Ishikawa (cell line): Measurements from ENCODE around the gene ETFBKMT.

Experiments used
- CEBPB ChIP-seq: IDR thresholded peaks from 2 replicates; pipeline ENCODE4 v1.6.1; 2012
- CREB1 ChIP-seq: IDR thresholded peaks from 2 replicates; pipeline ENCODE4 v1.6.1; 2012; ENCODE audit warnings: low read depth
- EP300 ChIP-seq: IDR thresholded peaks from 2 replicates; pipeline ENCODE4 v1.6.1; 2012; ENCODE audit warnings: borderline replicate concordance
- NFIC ChIP-seq: IDR thresholded peaks from 2 replicates; pipeline ENCODE4 v1.6.1; 2012
- RAD21 ChIP-seq: IDR thresholded peaks from 2 replicates; pipeline ENCODE4 v1.6.1; 2012; ENCODE audit warnings: low read depth
- TAF1 ChIP-seq: IDR thresholded peaks from 2 replicates; pipeline ENCODE4 v1.6.1; 2012; ENCODE audit warnings: low read depth, mild to moderate bottlenecking
- TCF12 ChIP-seq: IDR thresholded peaks from 2 replicates; pipeline ENCODE4 v1.6.1; 2012; ENCODE audit warnings: low read depth
- TEAD4 ChIP-seq: IDR thresholded peaks from 2 replicates; pipeline ENCODE4 v1.6.1; 2012
- USF1 ChIP-seq: IDR thresholded peaks from 2 replicates; pipeline ENCODE4 v1.6.1; 2012
- ZBTB7A ChIP-seq: IDR thresholded peaks from 2 replicates; pipeline ENCODE4 v1.6.1; 2012; ENCODE audit warnings: low read depth
- TF ChIP-seq, protein P1 (sequence below): IDR thresholded peaks from 2 replicates; pipeline ENCODE4 v1.6.1; 2012

DNA sequence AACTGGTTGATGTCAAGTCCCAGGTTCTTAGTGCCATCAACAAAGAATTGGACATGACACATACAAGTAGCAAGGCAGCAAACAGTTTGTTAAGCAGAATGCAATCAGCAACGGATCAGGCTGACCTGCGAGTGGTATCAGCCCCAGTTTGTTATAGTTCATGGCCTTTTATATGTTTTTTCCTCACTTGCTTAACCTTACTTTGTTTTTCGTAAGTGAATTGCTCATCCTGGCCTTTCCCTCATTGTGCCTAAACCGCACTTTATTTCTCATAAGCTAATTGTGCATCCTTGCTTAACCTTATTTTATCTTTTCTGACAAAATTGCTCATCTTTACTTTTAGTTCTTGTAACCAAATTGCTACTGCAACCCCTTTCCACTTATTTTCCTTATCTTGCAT is 4.1 kb downstream of the ETFBKMT start:
- TF ChIP-seq ZBTB7A (no peak), RAD21 (no peak), EP300 (no peak), USF1 (no peak), TEAD4 (no peak), CREB1 (no peak), TAF1 (no peak), CEBPB (no peak), TCF12 (no peak), NFIC (no peak)
- TF ChIP-seq, protein P1, sequence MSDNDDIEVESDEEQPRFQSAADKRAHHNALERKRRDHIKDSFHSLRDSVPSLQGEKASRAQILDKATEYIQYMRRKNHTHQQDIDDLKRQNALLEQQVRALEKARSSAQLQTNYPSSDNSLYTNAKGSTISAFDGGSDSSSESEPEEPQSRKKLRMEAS, result no peak
